Esophagus muscularis mucosa (tissue), 4 donors: Measurements from ENCODE around the gene IRGQ. TPM values are rescaled to one million over a fixed set of nuclear protein-coding genes. Genes with fewer than 3 reads are reported as not detected.
A peak's percentile ranks its signal among the peaks of the same experiment; 100 is the strongest.

Experiments used
- DNase-seq: peaks from one replicate; pipeline ENCODE4 v3.0.0-alpha.2; 2017; ENCODE audit errors: extremely low spot score
- H3K27ac ChIP-seq, 4 donors: fragments of 200-600 bp; sonication (generic); replicated peaks in 1 of 4; 1 replicate in 3 of 4; 2 replicates in 1 of 4; pipeline ENCODE4 v1.5.1; 2016 to 2019; ENCODE audit warnings: mild to moderate bottlenecking in 1 of 4
- H3K27me3 ChIP-seq, 4 donors: fragments of 200-600 bp; sonication (generic); one replicate each; pipeline versions ENCODE4 v1.5.1 to v1.6.0; 2016 to 2019
- H3K36me3 ChIP-seq, 4 donors: fragments of 200-600 bp; sonication (generic); one replicate each; pipeline ENCODE4 v1.5.1; 2016 to 2019
- H3K4me1 ChIP-seq, 4 donors: fragments of 200-600 bp; sonication (generic); one replicate each; pipeline ENCODE4 v1.5.1; 2016 to 2019
- H3K4me3 ChIP-seq, 4 donors: fragments of 200-600 bp; sonication (generic); 1 replicate in 2 of 4; 2 replicates in 2 of 4; pipeline ENCODE4 v1.5.1; 2016 to 2019; ENCODE audit warnings: mild to moderate bottlenecking in 4 of 4, moderate library complexity in 1 of 4
- H3K9me3 ChIP-seq, 4 donors: fragments of 200-600 bp; sonication (generic); 1 replicate in 3 of 4; 2 replicates in 1 of 4; pipeline ENCODE4 v1.5.1; 2016 to 2019
- CTCF ChIP-seq, 3 experiments: fragments of 200-600 bp in 2 of 3; fragments of 450-650 bp in 1 of 3; sonication (generic) in 2 of 3; IDR thresholded peaks; one replicate each; pipeline ENCODE4 v1.5.1; 2017 to 2019; ENCODE audit warnings: antibody characterized with exemption in 3 of 3, mild to moderate bottlenecking in 2 of 3, moderate library complexity in 1 of 3
- EP300 ChIP-seq: sonication (generic); formaldehyde crosslinking; IDR thresholded peaks from one replicate; pipeline ENCODE4 v1.6.1; 2017; ENCODE audit warnings: antibody characterized with exemption
- POLR2A ChIP-seq: fragments of 450-650 bp; IDR thresholded peaks from one replicate; pipeline ENCODE4 v1.6.1; 2017; ENCODE audit warnings: antibody characterized with exemption, moderate library complexity, mild to moderate bottlenecking, low read depth
- POLR2AphosphoS5 ChIP-seq, 2 donors: sonication (generic); formaldehyde crosslinking; IDR thresholded peaks; one replicate each; pipeline ENCODE4 v1.6.1; 2017; ENCODE audit warnings: antibody characterized with exemption in 2 of 2
- WGBS: methylation state at CpG from one replicate; pipeline ENCODE4 v1.1.5; 2018; 5-methylcytosine and 5-hydroxymethylcytosine counted together
- intact Hi-C: fragments of 100-400 bp; cut with DNase I; formaldehyde crosslinking; loops from one replicate; pipeline ENCODE4 v1.15.1; 2023
- total RNA-seq, 4 donors: library from RNA; depleted of rRNA; stranded (reverse); fragments of >200 nt; gene quantifications; one replicate each; pipeline versions ENCODE4 v1.1.0 to v1.2.1, GENCODE V29; 2016

IRGQ gene
- total RNA-seq, 4 donors from 2014 or later = 20.3 to 36.0 (median 28.6) TPM

DNA sequence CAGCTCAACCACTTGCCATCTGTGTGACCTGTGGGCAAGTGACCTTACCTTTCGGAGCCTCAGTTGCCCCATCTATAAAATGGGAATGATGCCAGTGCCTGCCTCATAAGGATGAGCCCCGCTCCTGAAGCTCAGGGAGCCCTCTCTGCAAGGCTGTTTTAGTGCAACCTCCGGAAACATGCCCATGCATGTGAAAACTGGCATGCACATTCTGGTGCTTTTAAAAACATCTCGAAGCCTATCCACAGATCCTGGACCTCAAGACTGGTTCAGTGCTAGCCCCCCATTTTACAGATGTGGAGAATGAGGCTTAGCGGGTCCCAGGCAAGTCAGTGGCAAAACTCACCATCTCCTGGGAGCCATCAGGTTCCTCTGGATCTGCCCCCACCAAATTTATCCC, 38.1 kb upstream of the IRGQ start:
- Histone ChIP-seq H3K27me3 (no peaks in the 10 kb centered on the region), H3K36me3 (no peaks in the 10 kb centered on the region), H3K4me1 (peaks cover 4 to 44% (median 31%) of the 10 kb centered on the region in 4 donors), H3K27ac (peak overlapping the region in 1 of 4 donors; percentile 76), H3K4me3 (no peak overlapping the region), H3K9me3 (no peaks in the 10 kb centered on the region)
- WGBS = 89% methylated on average over 5 of the region's 5 CpGs
- intact Hi-C loops = no loop called here
- DNase-seq = no peak
- TF ChIP-seq POLR2AphosphoS5 (IDR thresholded peaks at IDR 0.05) = no peak
- no peak for TF ChIP-seq CTCF (IDR thresholded peaks at IDR 0.05)
- no peak for TF ChIP-seq EP300

- Histone ChIP-seq H3K27ac (no peak overlapping the region), H3K36me3 (no peaks in the 10 kb centered on the region), H3K9me3 (no peaks in the 10 kb centered on the region), H3K4me1 (peaks cover 0 to 38% (median 25%) of the 10 kb centered on the region in 4 donors), H3K4me3 (no peak overlapping the region), H3K27me3 (no peaks in the 10 kb centered on the region)
- 97% methylated on average over 4 of the region's 4 CpGs for WGBS
- TF ChIP-seq CTCF (IDR thresholded peaks at IDR 0.05) (no peak), POLR2A (no peak), POLR2AphosphoS5 (IDR thresholded peaks at IDR 0.05) (no peak), EP300 (no peak)
- DNase-seq = no peak
- intact Hi-C loops = no loop called here
Observed at GRCh38 chr19:43633520-43633919, 37.6 kb upstream of the IRGQ start.

GRCh38 chr19:43631491-43631890, 35.6 kb upstream of the IRGQ start:
- 94% methylated on average over 5 of the region's 5 CpGs for WGBS
- intact Hi-C loops = no loop called here
- DNase-seq = no peak
- no peaks in the 10 kb centered on the region for H3K27me3 ChIP-seq
- H3K36me3 ChIP-seq = peaks cover 0 to 10% (median 2%) of the 10 kb centered on the region in 4 donors
- H3K27ac ChIP-seq = no peak overlapping the region
- H3K9me3 ChIP-seq = no peaks in the 10 kb centered on the region
- TF ChIP-seq POLR2A (no peak), POLR2AphosphoS5 (IDR thresholded peaks at IDR 0.05) (no peak), CTCF (IDR thresholded peaks at IDR 0.05) (no peak), EP300 (no peak)
- no peak overlapping the region for H3K4me3 ChIP-seq
- H3K4me1 ChIP-seq = peaks cover 0 to 27% (median 22%) of the 10 kb centered on the region in 4 donors

- Histone ChIP-seq H3K36me3 (peaks cover 0 to 35% (median 11%) of the 10 kb centered on the region in 4 donors), H3K9me3 (no peaks in the 10 kb centered on the region), H3K27ac (no peak overlapping the region), H3K27me3 (no peaks in the 10 kb centered on the region), H3K4me3 (no peak overlapping the region), H3K4me1 (no peaks in the 10 kb centered on the region)
- 95% methylated on average over 3 of the region's 3 CpGs for WGBS
- intact Hi-C loops = no loop called here
- no peak for TF ChIP-seq CTCF (IDR thresholded peaks at IDR 0.05)
- TF ChIP-seq EP300 = no peak
- no peak for TF ChIP-seq POLR2AphosphoS5 (IDR thresholded peaks at IDR 0.05)
- TF ChIP-seq POLR2A = no peak
- DNase-seq = no peak
Observed at GRCh38 chr19:43628646-43629326, 32.9 kb upstream of the IRGQ start.

DNA sequence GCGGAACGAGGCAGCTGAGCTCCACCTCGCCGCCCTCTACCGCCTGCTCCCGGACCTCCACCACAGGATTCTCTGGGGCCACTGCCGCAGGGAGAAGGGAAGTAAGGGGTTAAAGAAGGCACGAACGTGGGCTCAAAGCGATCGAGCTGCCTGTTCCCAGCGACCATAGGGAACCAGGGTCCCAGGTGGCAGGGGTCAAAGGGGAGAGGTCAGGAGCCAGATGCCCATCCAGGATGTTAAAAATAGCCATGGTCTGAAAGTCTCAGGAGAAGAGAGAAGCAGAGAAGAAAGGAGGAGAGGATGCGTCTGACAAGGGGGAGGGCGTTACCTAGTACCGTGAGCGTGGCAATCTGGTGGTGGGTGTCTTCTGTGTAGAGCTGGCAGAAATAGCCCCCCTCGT, 30.9 kb upstream of the IRGQ start:
- WGBS = 68% methylated on average over 17 of the region's 17 CpGs
- Histone ChIP-seq H3K27me3 (no peaks in the 10 kb centered on the region), H3K9me3 (no peaks in the 10 kb centered on the region), H3K4me3 (no peak overlapping the region), H3K36me3 (peaks cover 0 to 35% (median 11%) of the 10 kb centered on the region in 4 donors), H3K27ac (no peak overlapping the region), H3K4me1 (no peaks in the 10 kb centered on the region)
- intact Hi-C loops = no loop called here
- no peak for DNase-seq
- TF ChIP-seq CTCF (IDR thresholded peaks at IDR 0.05) = no peak
- no peak for TF ChIP-seq EP300
- no peak for TF ChIP-seq POLR2A
- TF ChIP-seq POLR2AphosphoS5 (IDR thresholded peaks at IDR 0.05) = no peak
